ENCODE data around the gene PIK3R3.

PIK3R3 gene

DNA sequence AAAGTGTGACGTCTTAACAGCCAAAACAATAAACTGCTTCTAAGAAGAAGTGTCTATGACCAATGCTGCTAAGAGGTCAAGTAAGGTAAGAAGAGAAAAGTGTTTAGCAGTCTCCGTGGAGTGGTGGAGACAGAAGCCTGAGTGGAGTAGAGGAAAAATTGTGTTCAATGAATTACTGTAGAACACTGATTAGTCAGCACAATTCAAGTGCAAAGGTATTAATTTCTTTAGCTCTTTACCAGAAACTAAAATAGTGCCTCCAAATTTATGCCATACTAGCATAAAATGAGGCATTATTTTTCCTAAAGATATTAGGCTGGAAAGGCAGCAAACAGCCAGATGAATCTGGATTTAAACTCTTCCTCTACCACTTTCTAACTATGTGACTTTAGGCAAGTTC lies 56.1 kb downstream of the PIK3R3 start:
- in situ Hi-C loops (cut with MboI; ENCODE audit: low sequenced_read_pairs, unreplicated experiment) = loop anchor here (10.0 kb wide), 1 partner anchor 58 kb away; the partner anchor contains the start of gene PIK3R3
- DNase-seq (ENCODE audit: low spot score) = no peak
- TF ChIP-seq, protein P1, sequence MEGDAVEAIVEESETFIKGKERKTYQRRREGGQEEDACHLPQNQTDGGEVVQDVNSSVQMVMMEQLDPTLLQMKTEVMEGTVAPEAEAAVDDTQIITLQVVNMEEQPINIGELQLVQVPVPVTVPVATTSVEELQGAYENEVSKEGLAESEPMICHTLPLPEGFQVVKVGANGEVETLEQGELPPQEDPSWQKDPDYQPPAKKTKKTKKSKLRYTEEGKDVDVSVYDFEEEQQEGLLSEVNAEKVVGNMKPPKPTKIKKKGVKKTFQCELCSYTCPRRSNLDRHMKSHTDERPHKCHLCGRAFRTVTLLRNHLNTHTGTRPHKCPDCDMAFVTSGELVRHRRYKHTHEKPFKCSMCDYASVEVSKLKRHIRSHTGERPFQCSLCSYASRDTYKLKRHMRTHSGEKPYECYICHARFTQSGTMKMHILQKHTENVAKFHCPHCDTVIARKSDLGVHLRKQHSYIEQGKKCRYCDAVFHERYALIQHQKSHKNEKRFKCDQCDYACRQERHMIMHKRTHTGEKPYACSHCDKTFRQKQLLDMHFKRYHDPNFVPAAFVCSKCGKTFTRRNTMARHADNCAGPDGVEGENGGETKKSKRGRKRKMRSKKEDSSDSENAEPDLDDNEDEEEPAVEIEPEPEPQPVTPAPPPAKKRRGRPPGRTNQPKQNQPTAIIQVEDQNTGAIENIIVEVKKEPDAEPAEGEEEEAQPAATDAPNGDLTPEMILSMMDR (IDR thresholded peaks at IDR 0.05; ENCODE audit: borderline replicate concordance, control extremely low read depth, extremely low read depth, insufficient read depth, missing control alignments) = no peak

DNA sequence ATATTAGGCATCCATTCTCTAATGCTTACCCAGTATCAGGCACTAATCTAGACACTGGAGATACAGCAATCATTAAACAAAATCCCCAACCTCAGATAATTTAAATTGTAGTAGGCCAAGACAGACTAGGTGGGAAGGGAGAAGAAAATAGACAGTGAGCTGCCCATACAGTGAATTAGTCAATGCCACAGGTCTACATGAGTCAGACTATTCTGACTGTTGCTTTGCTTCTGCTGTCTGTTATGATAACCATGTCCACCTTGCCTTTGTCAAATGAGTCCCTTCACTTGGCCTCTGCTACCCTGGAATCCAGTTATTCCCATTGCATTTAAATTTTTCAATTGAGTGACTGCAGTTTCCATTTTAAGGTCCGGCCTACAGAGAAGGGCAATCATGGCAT lies 59.5 kb downstream of the PIK3R3 start:
- TF ChIP-seq, protein P1 (IDR thresholded peaks at IDR 0.05; ENCODE audit: borderline replicate concordance, control extremely low read depth, extremely low read depth, insufficient read depth, missing control alignments) = no peak
- no peak for DNase-seq (ENCODE audit: low spot score)
- in situ Hi-C loops (cut with MboI; ENCODE audit: low sequenced_read_pairs, unreplicated experiment) = loop anchor here (10.0 kb wide), 1 partner anchor 62 kb away; the partner anchor contains the start of gene PIK3R3

DNA sequence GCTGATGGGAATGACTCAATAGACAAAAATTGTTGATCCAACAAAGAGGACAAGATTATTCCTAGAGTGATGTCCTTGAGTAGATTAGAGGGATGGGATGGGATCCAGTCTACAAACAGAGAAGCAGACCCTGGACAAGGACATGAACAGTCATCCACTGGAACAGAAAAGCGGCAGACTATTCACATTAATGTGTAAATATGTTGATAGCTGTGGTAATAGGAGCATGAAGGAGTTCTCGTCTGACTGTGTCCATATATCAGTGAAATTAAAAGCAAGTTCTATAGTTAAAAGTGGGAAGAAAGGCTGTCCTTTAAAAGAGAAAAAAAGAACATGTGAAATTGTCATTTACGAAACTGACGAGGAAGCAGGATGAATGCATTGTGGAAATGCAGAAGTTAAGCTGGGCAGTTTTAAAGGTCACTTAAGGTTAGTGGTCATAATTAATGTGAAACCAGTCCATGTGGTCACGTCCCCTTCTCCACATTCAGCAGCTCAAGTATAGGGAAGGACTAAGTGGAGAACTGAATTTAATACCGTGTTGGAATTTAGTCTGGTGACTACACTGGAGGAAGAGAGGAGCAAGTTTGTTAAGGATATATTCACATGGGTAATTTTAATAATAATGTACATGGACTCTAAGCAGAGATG lies 62.1 kb downstream of the PIK3R3 start:
- TF ChIP-seq, protein P1 (IDR thresholded peaks at IDR 0.05; ENCODE audit: borderline replicate concordance, control extremely low read depth, extremely low read depth, insufficient read depth, missing control alignments) = no peak
- in situ Hi-C loops (cut with MboI; ENCODE audit: low sequenced_read_pairs, unreplicated experiment) = loop anchor here (10.0 kb wide), 1 partner anchor 65 kb away; the partner anchor contains the start of gene PIK3R3
- no peak for DNase-seq (ENCODE audit: low spot score)

DNA sequence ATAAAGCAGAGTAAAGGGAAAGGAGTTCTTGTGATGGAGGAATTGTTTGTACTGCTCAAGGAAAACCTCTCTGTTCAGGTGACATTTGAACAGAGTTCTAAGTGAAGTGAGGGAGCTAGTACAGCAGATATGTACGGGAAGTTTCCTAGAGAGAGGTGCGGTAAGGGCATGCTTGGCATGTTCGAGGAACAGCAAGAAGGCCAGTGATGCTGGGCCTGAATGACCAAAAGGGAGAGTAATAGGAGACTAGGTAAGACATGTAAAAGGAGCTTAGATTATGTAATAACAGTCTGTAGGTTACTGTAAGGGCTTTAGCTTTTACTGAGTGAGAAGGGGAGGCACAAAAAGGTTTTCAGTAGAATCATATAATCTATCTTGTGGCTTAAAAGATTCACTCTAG lies 63.9 kb downstream of the PIK3R3 start:
- in situ Hi-C loops (cut with MboI; ENCODE audit: low sequenced_read_pairs, unreplicated experiment) = no loop called here
- TF ChIP-seq, protein P1 (IDR thresholded peaks at IDR 0.05; ENCODE audit: borderline replicate concordance, control extremely low read depth, extremely low read depth, insufficient read depth, missing control alignments) = no peak
- DNase-seq (ENCODE audit: low spot score) = no peak

DNA sequence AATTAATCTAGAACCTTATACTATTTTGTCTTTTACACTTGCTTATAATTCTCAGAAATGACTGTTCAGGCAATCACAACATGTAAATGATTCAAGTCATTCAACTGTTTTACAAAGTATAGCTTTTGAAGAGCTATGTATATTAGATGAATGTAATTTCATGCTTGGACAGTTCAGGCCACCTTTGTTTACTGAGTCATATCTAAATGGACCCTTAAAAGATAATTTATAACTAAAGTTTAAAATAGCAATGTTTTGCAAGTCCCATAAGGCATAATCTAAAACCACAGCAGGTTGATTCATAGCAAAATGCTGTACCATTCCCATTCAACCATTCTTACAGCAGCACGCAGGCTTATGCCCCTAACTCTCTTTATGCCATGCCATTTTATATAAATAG lies 64.8 kb downstream of the PIK3R3 start:
- in situ Hi-C loops (cut with MboI; ENCODE audit: low sequenced_read_pairs, unreplicated experiment) = no loop called here
- DNase-seq (ENCODE audit: low spot score) = no peak
- TF ChIP-seq, protein P1 (IDR thresholded peaks at IDR 0.05; ENCODE audit: borderline replicate concordance, control extremely low read depth, extremely low read depth, insufficient read depth, missing control alignments) = no peak

DNA sequence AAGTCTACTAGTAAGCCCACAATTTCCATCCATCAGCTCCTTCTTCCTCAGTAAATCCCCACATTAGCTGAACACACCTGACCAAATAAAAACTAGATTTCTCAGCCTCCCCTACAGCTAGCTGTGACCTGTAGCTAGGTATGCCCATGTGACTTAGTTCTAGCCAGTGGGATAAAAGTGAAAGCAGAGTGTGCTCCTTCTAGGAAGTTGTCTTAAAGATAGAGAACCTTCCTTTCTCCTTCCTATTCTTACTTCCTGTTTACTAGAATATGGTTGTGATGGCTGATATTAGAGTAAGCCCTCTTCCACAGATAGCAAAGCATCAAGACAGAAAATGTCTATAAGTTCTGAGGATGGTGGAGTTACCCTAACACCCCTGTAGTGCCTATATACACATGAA lies 67.0 kb downstream of the PIK3R3 start:
- TF ChIP-seq, protein P1 (IDR thresholded peaks at IDR 0.05; ENCODE audit: borderline replicate concordance, control extremely low read depth, extremely low read depth, insufficient read depth, missing control alignments) = no peak
- no peak for DNase-seq (ENCODE audit: low spot score)
- in situ Hi-C loops (cut with MboI; ENCODE audit: low sequenced_read_pairs, unreplicated experiment) = no loop called here
